SU-DHL-6 (cell line): ENCODE measurements around the gene POFUT1.
"Not testable (repeated sequence)": the region's sequence is repeated elsewhere in the genome, so short reads cannot be mapped to it uniquely, and the experiment has no call there.

ENCODE experiments used
- H2AFZ ChIP-seq: fragments of 200-600 bp; sonication (generic); 2 replicates; pipeline ENCODE4 v1.6.1; 2014; ENCODE audit warnings: low read depth, mild to moderate bottlenecking, moderate library complexity, mixed read lengths, antibody characterized with exemption, low read length; ENCODE audit not compliant: severe bottlenecking
- H3F3A ChIP-seq: fragments of 200-600 bp; shearing (Covaris generic); 2 replicates; pipeline ENCODE4 v1.6.0; 2016; ENCODE audit warnings: antibody characterized with exemption, mild to moderate bottlenecking; ENCODE audit not compliant: insufficient read depth
- H3K27ac ChIP-seq: fragments of 200-600 bp; sonication (generic); 2 replicates; pipeline ENCODE4 v1.5.1; 2016; ENCODE audit warnings: low read depth, mild to moderate bottlenecking, low read length, moderate library complexity, mixed read lengths
- H3K27me3 ChIP-seq: fragments of 200-600 bp; sonication (generic), shearing (Covaris generic); 2 replicates; pipeline ENCODE4 v1.6.0; 2014; ENCODE audit warnings: mild to moderate bottlenecking, low read length
- H3K36me3 ChIP-seq: fragments of 200-600 bp; sonication (generic); 2 replicates; pipeline ENCODE4 v1.6.1; 2014; ENCODE audit warnings: mild to moderate bottlenecking, low read length, mixed read lengths
- H3K4me2 ChIP-seq: fragments of 300-600, 200-600 bp; shearing (Covaris generic), sonication (generic); 2 replicates; pipeline ENCODE4 v1.6.0; 2014; ENCODE audit warnings: low read length, low read depth, mild to moderate bottlenecking; ENCODE audit not compliant: poor library complexity, severe bottlenecking
- H3K4me3 ChIP-seq: fragments of 200-600 bp; sonication (generic); 2 replicates; pipeline ENCODE4 v1.5.1; 2014; ENCODE audit warnings: antibody characterized with exemption, low read length, mild to moderate bottlenecking, mixed read lengths; ENCODE audit not compliant: insufficient read depth, poor library complexity, severe bottlenecking
- H3K79me2 ChIP-seq: fragments of 200-600 bp; sonication (generic); 2 replicates; pipeline ENCODE4 v1.6.1; 2014; ENCODE audit warnings: mild to moderate bottlenecking, low read length, moderate library complexity; ENCODE audit not compliant: insufficient read depth
- H3K9ac ChIP-seq: fragments of 200-600 bp; sonication (generic); 2 replicates; pipeline ENCODE4 v1.7.0; 2014; ENCODE audit warnings: mild to moderate bottlenecking, low read length
- H3K9me2 ChIP-seq: fragments of 200-600 bp; sonication (generic); replicated peaks from 2 replicates; pipeline ENCODE4 v1.6.1; 2014; ENCODE audit warnings: low read length; ENCODE audit not compliant: insufficient read depth
- H3K9me3 ChIP-seq: fragments of 200-600 bp; sonication (generic); 2 replicates; pipeline ENCODE4 v1.6.1; 2014; ENCODE audit warnings: low read length, mixed read lengths; ENCODE audit not compliant: insufficient read depth
- H4K20me1 ChIP-seq: fragments of 200-600 bp; sonication (generic); 2 replicates; pipeline ENCODE4 v1.6.1; 2014; ENCODE audit warnings: low read depth, mild to moderate bottlenecking, antibody characterized with exemption, low read length, moderate library complexity, mixed read lengths
- CTCF ChIP-seq: fragments of 200-600 bp; sonication (generic); IDR thresholded peaks from one replicate; pipeline ENCODE4 v1.5.1; 2017; ENCODE audit warnings: antibody characterized with exemption, mild to moderate bottlenecking, low read length, moderate library complexity; ENCODE audit not compliant: insufficient read depth, poor library complexity, severe bottlenecking
- EZH2phosphoT487 ChIP-seq: fragments of 200-600 bp; sonication (generic), shearing (Covaris generic); conservative IDR thresholded peaks from 2 replicates; pipeline ENCODE4 v1.6.1; 2018; ENCODE audit warnings: mild to moderate bottlenecking, antibody characterized with exemption, low read length, moderate library complexity, mixed read lengths

POFUT1 gene

DNA sequence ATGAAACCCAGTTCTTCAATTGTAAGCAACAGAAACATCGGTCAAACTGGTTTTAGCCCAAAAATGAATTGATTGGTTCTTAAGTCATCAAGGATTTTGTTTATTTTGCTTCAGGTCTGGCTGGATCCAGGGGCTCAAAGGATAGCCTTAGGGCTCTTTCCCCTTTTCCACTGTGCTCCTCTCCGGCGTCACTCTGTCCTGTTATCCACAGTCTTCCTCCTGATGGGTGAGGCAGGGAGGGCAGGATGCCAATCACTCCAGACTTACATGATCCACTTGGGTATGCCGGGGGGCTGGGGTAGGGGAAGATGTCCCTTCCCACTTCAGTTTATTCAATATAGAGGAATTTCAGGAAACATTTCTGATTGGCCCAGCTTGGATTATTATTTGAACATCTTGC is 40.1 kb upstream of the POFUT1 start:
- Histone ChIP-seq H2AFZ (no peak overlapping the region), H3K27ac (no peak overlapping the region), H3K9me3 (no peaks in the 10 kb centered on the region), H3K9me2 (no peaks in the 10 kb centered on the region), H3K4me2 (no peak overlapping the region), H3F3A (no peaks in the 10 kb centered on the region; the same call in 1 of the 2 replicates), H4K20me1 (no peaks in the 10 kb centered on the region), H3K36me3 (peaks cover 3% of the 10 kb centered on the region; the same call in 1 of the 2 replicates), H3K4me3 (no peak overlapping the region), H3K79me2 (no peaks in the 10 kb centered on the region), H3K27me3 (no peaks in the 10 kb centered on the region), H3K9ac (no peak overlapping the region)
- TF ChIP-seq EZH2phosphoT487 (no peak), CTCF (no peak)

DNA sequence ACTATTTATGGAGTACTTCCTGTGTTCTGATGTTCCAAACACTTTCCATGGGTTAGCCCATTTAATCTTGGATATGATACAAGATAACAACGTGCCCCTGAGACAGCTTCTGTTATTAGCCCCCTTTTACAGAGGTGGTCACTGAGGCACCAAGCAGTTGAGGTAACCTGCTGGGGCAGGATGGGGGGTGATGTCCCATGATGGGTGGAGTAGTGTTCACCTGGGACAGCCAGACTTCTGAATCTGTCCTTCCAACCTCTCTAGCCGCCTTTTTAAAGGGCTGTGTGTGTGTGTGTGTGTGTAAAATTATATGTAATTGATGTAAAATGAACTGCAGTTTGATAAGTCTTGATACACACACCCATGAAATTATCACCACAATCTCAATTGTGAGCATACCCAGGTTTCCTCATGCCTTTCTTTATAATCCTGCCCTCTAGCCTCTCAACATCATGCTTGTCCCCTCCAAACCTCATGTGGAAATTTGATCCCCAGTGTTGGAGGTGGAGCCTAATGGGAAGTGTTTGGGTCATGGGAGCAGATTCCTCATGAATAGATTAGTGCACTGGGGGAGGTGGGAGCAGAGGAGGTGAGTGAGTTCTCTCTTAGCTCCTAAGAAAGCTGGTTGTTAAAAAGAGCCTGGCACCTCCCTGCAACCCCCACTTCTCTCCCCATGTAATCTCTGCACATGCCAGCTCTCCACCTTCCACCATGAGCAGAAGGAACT is 39.3 kb upstream of the POFUT1 start:
- no peak overlapping the region for H3K4me3 ChIP-seq
- no peaks in the 10 kb centered on the region for H3K27me3 ChIP-seq
- no peaks in the 10 kb centered on the region for H4K20me1 ChIP-seq
- no peaks in the 10 kb centered on the region for H3K9me3 ChIP-seq
- H3K27ac ChIP-seq = no peak overlapping the region
- no peaks in the 10 kb centered on the region; the same call in 1 of the 2 replicates for H3F3A ChIP-seq
- no peaks in the 10 kb centered on the region for H3K9me2 ChIP-seq
- TF ChIP-seq EZH2phosphoT487 (no peak), CTCF (no peak)
- no peaks in the 10 kb centered on the region; the same call in 1 of the 2 replicates for H3K36me3 ChIP-seq
- H3K79me2 ChIP-seq = no peaks in the 10 kb centered on the region
- no peak overlapping the region for H3K9ac ChIP-seq
- H2AFZ ChIP-seq = no peak overlapping the region
- H3K4me2 ChIP-seq = no peak overlapping the region

DNA sequence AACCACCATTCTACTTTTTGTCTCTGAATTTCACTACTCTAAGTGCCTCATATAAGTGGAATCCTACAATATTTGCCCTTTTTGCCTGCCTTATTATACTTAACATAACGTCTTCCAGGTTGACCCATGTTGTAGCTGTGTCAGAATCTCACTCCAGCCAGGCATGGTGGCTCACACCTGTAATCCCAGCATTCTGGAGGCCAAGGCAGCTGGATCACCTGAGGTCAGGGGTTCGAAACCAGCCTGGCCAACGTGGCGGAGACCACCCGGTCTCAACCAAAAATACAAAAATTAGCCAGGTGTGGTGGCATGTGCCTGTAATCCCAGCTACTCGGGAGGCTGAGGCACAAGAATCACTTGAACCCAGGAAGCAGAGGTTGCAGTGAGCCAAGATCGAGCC is 30.0 kb upstream of the POFUT1 start:
- not testable (repeated sequence) for H3K9me3 ChIP-seq, H3K27ac ChIP-seq, H3K27me3 ChIP-seq, H3K9me2 ChIP-seq, H2AFZ ChIP-seq, H3K4me2 ChIP-seq, H3K4me3 ChIP-seq, H3K9ac ChIP-seq, H3K36me3 ChIP-seq, H3F3A ChIP-seq, H3K79me2 ChIP-seq, H4K20me1 ChIP-seq

DNA sequence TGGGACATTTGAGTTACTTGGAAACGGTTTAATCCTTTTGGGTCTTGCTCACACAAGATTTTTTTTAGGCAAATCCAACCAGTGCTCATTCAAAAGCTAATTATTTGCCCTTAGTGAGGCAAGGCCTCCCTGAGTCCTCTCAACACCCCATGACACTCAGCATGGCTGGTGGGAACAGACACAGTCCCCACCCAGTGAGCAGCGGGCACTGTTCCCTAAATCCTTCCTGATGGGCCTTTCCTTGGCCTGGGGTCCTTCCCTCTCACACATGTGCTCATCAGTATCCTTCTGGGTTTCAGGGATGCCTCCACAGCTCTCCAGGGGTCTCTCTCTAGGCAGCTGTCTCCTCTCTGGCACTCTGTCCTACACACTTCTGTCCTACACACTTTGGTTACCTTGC is 28.2 kb upstream of the POFUT1 start:
- H3K4me3 ChIP-seq = no peak overlapping the region
- no peak overlapping the region for H2AFZ ChIP-seq
- no peak for TF ChIP-seq CTCF
- no peak for TF ChIP-seq EZH2phosphoT487
- no peaks in the 10 kb centered on the region for H3F3A ChIP-seq
- no peak overlapping the region for H3K27ac ChIP-seq
- H3K9ac ChIP-seq = no peak overlapping the region
- H3K36me3 ChIP-seq = no peaks in the 10 kb centered on the region
- no peak overlapping the region for H3K4me2 ChIP-seq
- H3K9me3 ChIP-seq = no peaks in the 10 kb centered on the region
- no peaks in the 10 kb centered on the region for H4K20me1 ChIP-seq
- no peaks in the 10 kb centered on the region for H3K9me2 ChIP-seq
- H3K27me3 ChIP-seq = no peaks in the 10 kb centered on the region
- H3K79me2 ChIP-seq = no peaks in the 10 kb centered on the region
